OCI-LY7 (cell line): Measurements from ENCODE around the gene EDEM3.

ENCODE experiments used
- CTCF ChIP-seq: fragments of 200-600 bp; sonication (generic); conservative IDR thresholded peaks from 2 replicates; pipeline ENCODE4 v1.5.1; 2014; ENCODE audit warnings: mild to moderate bottlenecking, antibody characterized with exemption, low read length, moderate library complexity, mixed read lengths
- EZH2phosphoT487 ChIP-seq: fragments of 200-600 bp; sonication (generic); IDR thresholded peaks from 2 replicates; pipeline ENCODE4 v1.6.1; 2018; ENCODE audit warnings: low read depth, borderline replicate concordance, mild to moderate bottlenecking, mixed run types, antibody characterized with exemption, low read length, moderate library complexity, mixed read lengths

- TF ChIP-seq CTCF (no peak), EZH2phosphoT487 (no peak)
Measured at GRCh38 chr1:184669391-184669790, 85.3 kb downstream of the EDEM3 start.
